ENCODE results near the gene NRCAM.

NRCAM gene

GRCh38 chr7:108423089-108423989, 32.9 kb downstream of the NRCAM start:
- no peak for FAIRE-seq

- FAIRE-seq = no peak
Measured at GRCh38 chr7:108421720-108422331, 34.4 kb downstream of the NRCAM start.

DNA sequence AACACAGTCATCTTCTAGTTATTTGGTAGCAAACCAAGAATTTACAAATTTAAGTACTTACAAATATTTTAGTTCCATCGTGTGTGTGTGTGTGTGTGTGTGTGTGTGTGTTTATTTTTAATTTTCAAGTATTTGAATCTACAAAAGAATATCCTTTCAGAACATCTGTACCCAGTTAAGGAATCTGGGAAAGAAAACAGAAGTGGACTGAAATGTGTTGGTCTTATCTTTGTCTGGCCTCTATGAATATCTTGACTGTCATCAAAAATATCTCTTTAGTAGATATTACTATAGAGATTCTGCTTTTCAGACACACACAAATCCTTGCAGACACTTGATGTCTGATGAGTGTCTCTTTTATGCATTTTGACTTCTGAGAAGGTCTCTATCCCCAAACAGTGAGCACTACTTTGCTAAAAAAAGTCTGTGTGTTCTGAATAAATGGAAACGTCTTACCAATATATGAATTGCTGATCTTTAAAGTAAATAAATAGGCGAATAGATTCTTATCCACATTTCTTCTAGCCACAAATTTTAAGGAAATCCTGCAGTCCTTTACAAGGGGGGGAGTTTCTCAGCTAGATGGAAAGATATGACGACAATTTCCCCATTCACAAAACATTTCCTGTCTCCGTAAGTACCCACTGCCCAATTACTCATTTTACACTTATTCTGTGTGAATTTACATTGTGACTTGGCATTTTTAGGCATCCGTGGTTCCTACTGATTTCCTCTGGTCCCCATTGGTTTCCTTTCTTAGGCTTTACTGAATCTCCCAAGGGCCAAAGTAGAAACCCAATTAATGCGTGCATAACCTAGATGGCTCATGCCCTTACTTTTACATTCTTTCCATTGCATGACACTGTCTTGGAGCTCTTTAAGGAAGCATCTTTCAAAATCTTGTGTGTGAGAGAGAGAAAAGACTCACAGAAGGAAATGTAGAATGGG, 36.0 kb downstream of the NRCAM start:
- no peak for FAIRE-seq

DNA sequence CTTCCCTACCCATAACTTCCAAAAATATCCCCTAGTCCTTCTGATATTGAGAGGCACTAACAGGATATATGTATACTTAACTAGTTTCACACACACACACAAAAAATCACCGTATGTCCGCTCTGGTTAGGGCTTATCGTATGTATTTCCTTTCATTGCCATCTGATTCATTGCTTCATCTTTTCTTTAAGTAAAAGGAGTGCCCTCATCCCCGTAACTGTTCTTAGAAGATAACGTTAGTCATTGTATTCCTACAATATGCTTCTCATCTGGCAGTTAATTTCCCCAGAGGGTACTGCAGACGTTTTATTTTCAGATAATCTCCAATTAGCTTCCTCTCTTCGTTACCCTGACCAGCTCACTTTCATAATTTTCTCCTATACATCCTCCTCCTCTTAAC, 37.3 kb downstream of the NRCAM start:
- FAIRE-seq = no peak

- FAIRE-seq = no peak
Measured at GRCh38 chr7:108417926-108418325, 38.3 kb downstream of the NRCAM start.

- no peak for FAIRE-seq
Measured at GRCh38 chr7:108417144-108417543, 39.1 kb downstream of the NRCAM start.

- FAIRE-seq = no peak
Measured at GRCh38 chr7:108415821-108416536, 40.3 kb downstream of the NRCAM start.

DNA sequence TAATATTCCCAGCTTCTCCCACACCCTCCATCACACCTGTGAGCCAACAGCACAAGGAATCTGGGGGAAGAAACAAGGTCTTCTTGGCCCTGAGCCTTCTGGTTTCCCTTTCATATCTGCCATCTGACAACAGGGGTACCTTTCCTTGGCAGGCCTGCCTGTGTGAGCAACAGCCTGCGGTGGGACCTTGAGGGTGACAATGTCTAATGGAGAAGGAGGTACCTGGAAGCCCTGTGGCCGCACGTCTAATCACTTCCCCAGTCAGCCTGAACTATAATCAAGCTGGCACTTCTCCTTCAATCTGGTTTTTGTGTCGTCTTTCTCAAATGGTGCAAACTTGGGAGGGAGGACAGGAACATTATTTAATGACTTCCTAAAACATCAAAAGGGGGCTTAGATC, 41.2 kb downstream of the NRCAM start:
- no peak for FAIRE-seq

DNA sequence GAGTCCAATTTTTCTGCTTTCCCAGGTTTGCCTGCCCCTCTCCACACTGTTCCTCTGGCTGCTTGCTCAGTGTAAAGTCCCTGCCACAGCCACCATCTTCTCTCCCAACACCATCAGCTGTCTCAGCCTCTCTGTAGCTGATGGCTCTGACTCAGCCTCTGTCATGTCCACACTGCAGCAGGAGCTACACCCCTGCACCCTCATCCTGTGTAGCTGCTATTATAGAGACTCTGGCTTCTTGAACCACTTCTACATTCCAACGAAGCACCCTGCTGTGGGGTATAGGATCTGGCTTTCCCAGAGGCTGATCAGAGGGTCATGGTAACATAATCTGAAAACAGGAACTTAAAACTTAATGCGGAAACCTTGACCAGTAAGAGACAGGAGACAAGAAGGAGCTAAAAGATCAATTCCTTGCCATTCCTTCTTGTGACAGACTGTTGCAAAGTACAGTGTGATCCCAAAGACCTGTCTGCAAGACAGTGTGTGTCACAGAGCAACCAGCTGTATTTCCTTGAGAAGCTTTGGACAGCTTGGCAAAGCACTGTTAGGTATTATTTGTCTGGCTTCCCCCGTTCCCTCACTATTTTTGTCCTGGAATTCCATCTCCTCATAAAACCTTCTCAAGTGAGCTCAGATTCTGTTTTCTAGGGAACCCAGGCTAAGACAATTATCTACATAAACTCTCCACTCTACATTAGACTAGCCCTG, 42.3 kb downstream of the NRCAM start:
- FAIRE-seq = no peak

DNA sequence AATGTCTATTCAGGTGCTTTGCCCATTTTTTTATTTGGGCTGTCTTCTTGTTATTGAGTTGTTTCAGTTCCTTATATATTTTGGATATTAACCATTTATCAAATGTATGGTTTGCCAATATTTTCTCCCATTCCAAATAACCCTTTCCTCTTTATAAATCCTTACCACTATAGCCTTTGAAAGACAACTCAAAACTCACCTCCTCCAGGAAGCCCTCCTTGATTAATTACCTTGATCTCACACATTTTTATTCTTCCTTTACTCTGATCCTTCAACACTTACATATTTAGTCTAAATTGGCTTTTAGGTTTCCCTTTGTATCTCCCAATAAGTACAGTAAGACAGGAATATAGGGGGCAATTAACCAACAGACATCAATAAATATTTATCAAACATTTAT, 42.9 kb downstream of the NRCAM start:
- no peak for FAIRE-seq

GRCh38 chr7:108409146-108409545, 47.1 kb downstream of the NRCAM start:
- FAIRE-seq = no peak

DNA sequence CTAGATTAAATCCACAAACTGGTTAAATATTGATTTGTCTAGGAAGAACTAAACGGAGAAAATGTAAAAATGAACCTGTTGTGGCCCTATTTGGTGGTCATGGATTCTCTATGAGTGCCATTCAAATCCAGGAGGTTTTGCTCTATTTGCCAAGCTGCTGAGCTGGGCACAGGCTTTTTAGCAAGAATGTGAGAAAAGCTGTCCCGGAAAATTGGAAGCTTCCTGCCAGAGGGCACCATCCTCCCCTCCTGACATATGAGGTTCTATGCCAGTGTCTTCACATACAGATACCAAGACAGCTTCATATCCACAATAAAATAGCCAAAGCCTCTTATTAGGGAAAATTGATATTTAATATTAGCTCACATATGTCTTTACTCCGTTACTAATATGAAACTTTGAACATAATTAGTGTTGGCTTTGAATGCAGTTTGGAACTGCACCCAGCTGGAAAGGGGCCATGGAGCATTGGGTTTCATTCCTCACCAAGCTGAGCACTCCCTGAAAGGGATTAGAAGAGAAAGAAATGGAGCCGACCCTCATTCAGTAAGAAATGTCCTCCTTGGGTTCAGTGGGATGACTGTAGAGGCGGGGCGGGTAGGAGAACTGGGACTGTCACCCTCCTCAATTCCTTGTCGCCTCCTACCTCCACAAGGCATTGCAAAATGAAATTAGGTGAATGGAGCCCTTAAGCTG, 47.8 kb downstream of the NRCAM start:
- FAIRE-seq = no peak

GRCh38 chr7:108407676-108408075, 48.6 kb downstream of the NRCAM start:
- FAIRE-seq = no peak

GRCh38 chr7:108406222-108406890, 49.9 kb downstream of the NRCAM start:
- no peak for FAIRE-seq

GRCh38 chr7:108404509-108405420, 51.5 kb downstream of the NRCAM start:
- no peak for FAIRE-seq

GRCh38 chr7:108403597-108404217, 52.5 kb downstream of the NRCAM start:
- no peak for FAIRE-seq

DNA sequence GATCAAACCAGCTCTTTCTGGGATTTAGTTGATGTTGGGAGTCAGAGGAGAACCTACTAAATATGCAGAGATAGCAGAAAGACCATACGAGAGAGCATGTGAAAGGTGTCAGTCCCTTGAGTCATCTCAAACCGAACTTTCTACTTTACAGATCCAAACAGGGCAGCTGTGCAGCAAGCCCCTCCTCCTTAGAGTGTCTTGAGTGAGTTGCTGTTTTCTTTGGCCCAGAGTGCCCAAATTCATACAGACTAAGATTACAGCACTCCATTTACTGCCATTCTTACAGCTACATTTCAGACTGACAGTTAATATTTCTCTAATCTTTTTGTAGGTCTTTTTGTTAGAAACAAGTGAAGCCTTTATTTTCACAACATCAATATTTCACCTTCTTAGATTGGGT, 53.4 kb downstream of the NRCAM start:
- FAIRE-seq = no peak

DNA sequence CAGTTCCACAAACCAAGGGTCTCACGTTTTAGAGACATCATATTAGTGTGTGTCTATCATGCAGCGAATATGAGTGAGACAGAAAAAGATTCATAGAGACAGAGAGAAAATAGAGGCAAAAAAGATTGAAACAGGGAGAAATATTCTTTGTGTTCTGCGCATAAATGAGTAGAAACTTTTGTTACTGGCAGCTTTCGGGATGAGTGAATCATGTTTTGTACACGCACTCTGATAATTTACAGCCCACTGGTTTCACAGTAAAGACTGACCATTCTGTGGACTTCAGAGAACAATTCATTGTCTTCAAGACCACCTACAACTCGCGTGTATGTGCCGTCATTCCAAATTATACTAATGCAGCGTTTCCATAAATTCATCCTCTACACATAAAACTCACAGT, 60.2 kb downstream of the NRCAM start:
- no peak for FAIRE-seq

- FAIRE-seq = no peak
Measured at GRCh38 chr7:108395426-108395825, 60.8 kb downstream of the NRCAM start.

Data from colon (tissue), 2 donors.